Erythroblast (primary cell): ENCODE data around the gene DDX27.

Experiments
- GATA1 ChIP-seq: IDR thresholded peaks from 2 replicates; pipeline ENCODE4 v1.6.1; 2011; ENCODE audit warnings: low read depth, mild to moderate bottlenecking, control low read depth, low read length, moderate library complexity
- POLR2A ChIP-seq: IDR thresholded peaks from 2 replicates; pipeline ENCODE4 v1.6.1; 2011; ENCODE audit warnings: mild to moderate bottlenecking, low read length

DNA sequence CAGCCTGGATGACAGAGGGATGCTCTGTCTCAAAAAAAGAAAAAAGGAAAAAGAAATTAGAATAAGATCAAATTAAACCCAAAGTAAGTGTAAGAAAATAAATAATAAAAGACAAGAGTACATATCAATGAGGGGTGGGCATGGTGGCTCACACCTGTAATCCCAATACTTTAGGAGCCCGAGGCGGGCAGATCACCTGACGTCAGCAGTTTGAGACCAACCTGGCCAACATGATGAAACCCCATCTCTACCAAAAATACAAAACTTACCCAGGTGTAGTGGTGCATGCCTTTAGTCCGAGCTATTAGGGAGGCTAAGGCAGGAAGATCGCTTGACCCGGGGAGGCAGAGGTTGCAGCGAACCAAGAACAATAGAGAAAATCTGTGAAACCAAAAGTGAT is 16.2 kb upstream of the DDX27 start:
- no peak for TF ChIP-seq POLR2A
- no peak for TF ChIP-seq GATA1
